Measurements from ENCODE around the gene STAB1. TPM values are rescaled to one million over a fixed set of nuclear protein-coding genes. Genes with fewer than 3 reads are reported as not detected.

Gene STAB1
- total and polyA plus RNA-seq, 2 of the 13 experiments (the other 11 are each of a cell fraction or from before 2014, with no cell fraction given), result 0.09 to 0.34 TPM

DNA sequence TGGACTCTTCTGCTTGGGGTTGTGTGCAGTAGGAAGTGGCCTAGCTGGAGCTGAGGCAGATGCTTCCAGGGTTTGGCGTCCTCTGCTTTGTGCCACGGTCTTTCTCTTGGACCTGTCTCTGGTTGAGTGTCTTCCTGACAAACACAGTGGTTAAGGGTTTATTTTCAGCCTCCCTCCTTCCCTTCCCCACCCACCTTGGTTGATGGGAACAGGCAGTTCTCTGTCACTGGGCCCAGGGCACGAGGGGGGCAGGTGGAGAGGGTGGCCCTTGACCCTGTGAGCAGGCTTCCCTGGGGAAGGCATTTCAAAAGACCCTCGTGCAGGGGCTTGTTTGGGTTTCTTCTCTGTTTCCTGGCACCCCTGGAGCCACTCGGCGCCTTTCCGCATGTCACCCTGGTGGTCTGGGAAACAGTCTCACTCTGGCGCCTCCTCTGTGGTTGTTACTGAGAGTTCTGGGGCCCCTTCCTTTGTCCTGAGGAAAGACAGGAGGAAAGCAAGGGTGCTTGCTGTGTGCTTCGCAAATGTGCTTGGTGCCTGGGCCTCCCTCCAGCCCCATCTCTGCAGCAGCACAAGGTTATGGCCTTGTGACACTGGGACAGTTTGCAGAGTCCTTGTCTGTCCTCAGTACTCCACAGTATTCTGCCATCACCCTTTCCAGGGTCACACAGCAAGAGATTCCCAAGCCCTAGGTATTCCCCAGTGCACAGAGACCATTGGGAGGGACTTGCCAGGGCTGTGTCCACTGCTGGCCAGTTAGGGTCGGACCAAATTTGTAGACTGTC, 10.3 kb upstream of the STAB1 start:
- Histone ChIP-seq H3K27ac (ENCODE audit: extremely low read length, insufficient read depth, low read length) (no peak overlapping the region), H4K20me1 (ENCODE audit: insufficient read depth, low read length) (no peaks in the 10 kb centered on the region), H3K36me3 (replicated peaks in 1 of 2; ENCODE audit: control insufficient read depth in 1 of 2, insufficient read depth in 2 of 2, low read length in 2 of 2) (peaks cover 21 to 54% of the 10 kb centered on the region in 2 experiments), H3K9ac (ENCODE audit: insufficient read depth, low read depth, low read length) (no peak overlapping the region), H3K27me3 (ENCODE audit: control insufficient read depth in 1 of 2, insufficient read depth in 2 of 2, low read length in 2 of 2) (no peaks in the 10 kb centered on the region), H2AFZ (ENCODE audit: low read length) (no peak overlapping the region), H3K4me1 (ENCODE audit: insufficient read depth, low read length) (peaks cover 11% of the 10 kb centered on the region; the same call in 1 of the 2 replicates), H3K4me3 (replicated peaks in 1 of 3; ENCODE audit: insufficient read depth in 1 of 3, low read depth in 2 of 3, low read length in 3 of 3) (no peak overlapping the region), H3K79me2 (ENCODE audit: insufficient read depth, low read length) (no peaks in the 10 kb centered on the region), H3K4me2 (ENCODE audit: low read depth, low read length) (no peak overlapping the region), H3K9me3 (ENCODE audit: low read length) (no peaks in the 10 kb centered on the region)
- intact Hi-C loops (cut with micrococcal nuclease; ENCODE audit: unreplicated experiment) (no loop called here), in situ Hi-C loops (cut with HindIII; ENCODE audit: extremely low pct_ligation_motif_present, low pct_unique_long_range_greater_than_20kb) (no loop called here)
- DNase-seq (ENCODE audit: low spot score) (no peak), ATAC-seq (no peak), FAIRE-seq (no peak)
- no TSS peak for BruUV-seq (replicated peaks)
- TF ChIP-seq, protein P1, sequence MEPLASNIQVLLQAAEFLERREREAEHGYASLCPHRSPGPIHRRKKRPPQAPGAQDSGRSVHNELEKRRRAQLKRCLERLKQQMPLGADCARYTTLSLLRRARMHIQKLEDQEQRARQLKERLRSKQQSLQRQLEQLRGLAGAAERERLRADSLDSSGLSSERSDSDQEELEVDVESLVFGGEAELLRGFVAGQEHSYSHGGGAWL (CRISPR knock-in tag; IDR thresholded peaks at IDR 0.05), result no peak
- no peak for TF ChIP-seq HNRNPUL1 (IDR thresholded peaks at IDR 0.05; ENCODE audit: low read depth, low read length)
- no peak for TF ChIP-seq KAT2B (IDR thresholded peaks at IDR 0.05; ENCODE audit: borderline replicate concordance, low read depth, low read length)
- TF ChIP-seq ZIK1 (CRISPR knock-in tag; IDR thresholded peaks at IDR 0.05; ENCODE audit: borderline replicate concordance, low read depth), result no peak
- TF ChIP-seq MEIS2 (CRISPR knock-in tag; IDR thresholded peaks at IDR 0.05), result no peak
- TF ChIP-seq ZNF746 (CRISPR knock-in tag; IDR thresholded peaks at IDR 0.05), result no peak
- no peak for TF ChIP-seq CHCHD3 (CRISPR knock-in tag; IDR thresholded peaks at IDR 0.05)
- TF ChIP-seq FUBP1 (CRISPR knock-in tag; IDR thresholded peaks at IDR 0.05; ENCODE audit: borderline replicate concordance), result no peak
- no peak for TF ChIP-seq ZSCAN29 (CRISPR knock-in tag; conservative IDR thresholded peaks at IDR 0.05)
- no peak for TF ChIP-seq YEATS4 (CRISPR knock-in tag; IDR thresholded peaks at IDR 0.05; ENCODE audit: borderline replicate concordance)
- no peak for TF ChIP-seq ZFAT (CRISPR knock-in tag; conservative IDR thresholded peaks at IDR 0.05)
- TF ChIP-seq MYPOP (CRISPR knock-in tag; IDR thresholded peaks at IDR 0.05), result no peak
- CTCF ChIA-PET (ENCODE audit: low intra/inter-chr PET ratio, low total read pairs), result no interaction called here
- POLR2A ChIA-PET, result no interaction called here
- 88% methylated on average over 9 of the region's 10 CpGs for WGBS (ENCODE audit: low lambda C conversion rate)

All from HepG2 (cell line).